Thyroid gland (tissue), 4 donors: ENCODE results near the gene OST4.

Experiments used
- CTCF ChIP-seq, 6 experiments: fragments of 200-600 bp in 3 of 6; fragments of 450-650 bp in 3 of 6; sonication (generic) in 3 of 6; IDR thresholded peaks; one replicate each; pipeline ENCODE4 v1.5.1; 2016 to 2019; ENCODE audit warnings: antibody characterized with exemption in 6 of 6, mild to moderate bottlenecking in 2 of 6, inconsistent platforms in 1 of 6, moderate library complexity in 1 of 6
- POLR2A ChIP-seq, 2 donors: fragments of 450-650 bp; IDR thresholded peaks; one replicate each; pipeline ENCODE4 v1.6.1; 2017; ENCODE audit warnings: antibody characterized with exemption in 2 of 2, mild to moderate bottlenecking in 2 of 2, moderate library complexity in 1 of 2

GRCh38 chr2:27065128-27065527 is 6.3 kb downstream of the OST4 start:
- TF ChIP-seq CTCF (IDR thresholded peaks at IDR 0.05): no peak
- no peak for TF ChIP-seq POLR2A (IDR thresholded peaks at IDR 0.05)
